Fibroblast of pulmonary artery (primary cell): ENCODE results near the gene RPP40.

Experiments
- DNase-seq: peaks from one replicate; pipeline ENCODE4 v3.0.0-alpha.2; 2010; ENCODE audit warnings: low read depth
- H3K4me3 ChIP-seq: replicated peaks from 2 replicates; pipeline ENCODE4 v1.5.1; 2011; ENCODE audit warnings: low read depth, mild to moderate bottlenecking, control low read depth, low read length, moderate library complexity
- CTCF ChIP-seq: IDR thresholded peaks from 2 replicates; pipeline ENCODE4 v1.5.1; 2011; ENCODE audit warnings: mild to moderate bottlenecking, control low read depth, low read length, inconsistent platforms; ENCODE audit errors: missing control alignments

Gene RPP40

GRCh38 chr6:4981761-4982160 is 22.1 kb downstream of the RPP40 start:
- no peak for TF ChIP-seq CTCF
- no peak for DNase-seq
- H3K4me3 ChIP-seq, result no peak overlapping the region

- no peak for TF ChIP-seq CTCF
- H3K4me3 ChIP-seq, result no peak overlapping the region
- no peak for DNase-seq
Measured at GRCh38 chr6:4979426-4979825, 24.4 kb downstream of the RPP40 start.

- no peak for TF ChIP-seq CTCF
- no peak overlapping the region for H3K4me3 ChIP-seq
- no peak for DNase-seq
Measured at GRCh38 chr6:4977468-4977867, 26.4 kb downstream of the RPP40 start.

- H3K4me3 ChIP-seq, result no peak overlapping the region
- no peak for TF ChIP-seq CTCF
- no peak for DNase-seq
Measured at GRCh38 chr6:4975506-4975905, 28.3 kb downstream of the RPP40 start.

GRCh38 chr6:4974962-4975361 is 28.9 kb downstream of the RPP40 start:
- no peak for DNase-seq
- TF ChIP-seq CTCF, result no peak
- H3K4me3 ChIP-seq, result no peak overlapping the region

- H3K4me3 ChIP-seq, result no peak overlapping the region
- DNase-seq, result peak; percentile 34
- TF ChIP-seq CTCF, result no peak
Measured at GRCh38 chr6:4973982-4974745, 29.7 kb downstream of the RPP40 start.

- DNase-seq, result no peak
- TF ChIP-seq CTCF, result no peak
- H3K4me3 ChIP-seq, result no peak overlapping the region
Measured at GRCh38 chr6:4973415-4973814, 30.4 kb downstream of the RPP40 start.
